Heart left ventricle (tissue), 16 donors: Measurements from ENCODE around the gene ATXN1. TPM values are rescaled to one million over a fixed set of nuclear protein-coding genes. Genes with fewer than 3 reads are reported as not detected.
"Not testable (repeated sequence)": the region's sequence is repeated elsewhere in the genome, so short reads cannot be mapped to it uniquely, and the experiment has no call there.

Experiments used
- ATAC-seq, 4 donors: fragments of 200-7000 bp; cut with Tn5 transposase; one replicate each; pipeline ENCODE4 v1.9.1; 2020 to 2022; ENCODE audit warnings: moderate library complexity in 4 of 4, mild to moderate bottlenecking in 3 of 4, moderate number of reproducible peaks in 1 of 4
- DNase-seq, 5 donors: peaks; one replicate each; pipeline ENCODE4 v3.0.0-alpha.2; 2020
- H3K27ac ChIP-seq, 12 donors: fragments of 200-600 bp; sonication (generic) in 4 of 12; one replicate each; pipeline versions ENCODE4 v1.5.0 to v1.8.0; 2016 to 2022; ENCODE audit warnings: mild to moderate bottlenecking in 2 of 12
- H3K27me3 ChIP-seq, 9 donors: fragments of 200-600 bp; sonication (generic) in 2 of 9; one replicate each; pipeline versions ENCODE4 v1.5.1 to v1.8.0; 2016 to 2022; ENCODE audit warnings: mild to moderate bottlenecking in 3 of 9
- H3K36me3 ChIP-seq, 9 donors: fragments of 200-600 bp; sonication (generic) in 2 of 9; one replicate each; pipeline versions ENCODE4 v1.5.0 to v1.8.0; 2018 to 2022; ENCODE audit warnings: mild to moderate bottlenecking in 2 of 9
- H3K4me1 ChIP-seq, 12 donors: fragments of 200-600 bp; sonication (generic) in 4 of 12; one replicate each; pipeline versions ENCODE4 v1.5.0 to v1.8.0; 2016 to 2022; ENCODE audit warnings: mild to moderate bottlenecking in 3 of 12
- H3K4me3 ChIP-seq, 12 donors: fragments of 200-600 bp; sonication (generic) in 4 of 12; one replicate each; pipeline versions ENCODE4 v1.5.0 to v1.8.0; 2017 to 2022; ENCODE audit warnings: mild to moderate bottlenecking in 9 of 12, moderate library complexity in 4 of 12
- H3K9me3 ChIP-seq, 12 donors: fragments of 200-600 bp; sonication (generic) in 4 of 12; one replicate each; pipeline versions ENCODE4 v1.5.0 to v1.8.0; 2016 to 2022; ENCODE audit warnings: mild to moderate bottlenecking in 1 of 12
- POLR2A ChIP-seq, 2 donors: fragments of 450-650 bp; IDR thresholded peaks; one replicate each; pipeline ENCODE4 v1.6.1; 2017; ENCODE audit warnings: antibody characterized with exemption in 2 of 2, mild to moderate bottlenecking in 2 of 2, moderate library complexity in 2 of 2
- WGBS, 4 donors: extraction: QIAGEN DNeasy Blood & Tissue Kit in 2 of 4; methylation state at CpG; one replicate each; pipeline versions ENCODE4 v1.1.5 to v1.1.7; 2013 to 2018; 5-methylcytosine and 5-hydroxymethylcytosine counted together
- intact Hi-C, 10 donors: fragments of 100-400 bp; cut with DNase I; formaldehyde crosslinking; loops; one replicate each; pipeline versions ENCODE4 v1.11.1 to v1.14.2; 2022
- polyA plus RNA-seq, 2 donors: library from polyadenylated mRNA; stranded (reverse); fragments of 200-250 nt; gene quantifications; one replicate each; pipeline ENCODE4 v1.2.3, GENCODE V29; 2013
- total RNA-seq, 9 donors: library from RNA; depleted of rRNA in 2 of 9; stranded (reverse); fragments of >200 nt in 2 of 9; fragmentation: NEBNext Ultra II Directional in 3 of 9; extraction: Animal tissue kit (Norgen Biotek cat#: 25700) in 3 of 9; gene quantifications; one replicate each; pipeline versions ENCODE4 v1.1.0 to v1.2.4, GENCODE V29; 2016 to 2023
- TF ChIP-seq, protein P1 (sequence below), 12 donors: fragments of 200-600 bp; sonication (generic) in 4 of 12; IDR thresholded peaks; one replicate each; pipeline versions ENCODE4 v1.5.0 to v1.8.0; 2018 to 2022; ENCODE audit warnings: antibody characterized with exemption in 12 of 12, mild to moderate bottlenecking in 5 of 12
- donor health status: ischemic (EF 13 %, LVEDD 7.1; RV severe dilation, severe dysfunction).
- donor health status: healthy with polysubstance abuse.
- donor health status: DM: no; HTN: yes; CAD: no.
- donor health status: DM: no; HTN: no; CAD: no.
- donor health status: ischemic (EF 25% LVEDD 6.9; RV normal size, moderate dysfunction).
- donor health status: ischemic (EF 25% LVEDD 5.7; RV mildly dilated, moderate dysfunction).
- donor health status: healthy.
- donor health status: DM: yes; HTN: yes; CAD: no.
- donor health status: ischemic (EF 35%, LVEDD 5.7; RV mildly dilated, moderate dysfunction).
- donor health status: nonischemic (EF 11% LVEDD 7.7; RV severe dilation, severe dysfunction).
- donor health status: DM: yes; HTN: yes; CAD: no.
- donor health status: PGD.
- donor health status: ischemic (EF 29% LVEDD 5.4; RV normal size, mild dysfunction).
- donor health status: nonischemic (EF 23%, LVEDD 6.1; RV moderate dilation, normal function).

The ATXN1 gene
- total and polyA plus RNA-seq, 11 donors: 8.7 to 51.8 (median 36.0) TPM

GRCh38 chr6:16383607-16384206 is 377.6 kb downstream of the ATXN1 start:
- Histone ChIP-seq H3K36me3 (no peaks in the 10 kb centered on the region), H3K4me3 (no peak overlapping the region), H3K27me3 (no peaks in the 10 kb centered on the region), H3K9me3 (no peaks in the 10 kb centered on the region), H3K27ac (peak overlapping the region in 2 of 12 donors; percentile 23 to 25), H3K4me1 (peaks cover 0 to 26% (median 6%) of the 10 kb centered on the region in 12 donors)
- TF ChIP-seq, protein P1, sequence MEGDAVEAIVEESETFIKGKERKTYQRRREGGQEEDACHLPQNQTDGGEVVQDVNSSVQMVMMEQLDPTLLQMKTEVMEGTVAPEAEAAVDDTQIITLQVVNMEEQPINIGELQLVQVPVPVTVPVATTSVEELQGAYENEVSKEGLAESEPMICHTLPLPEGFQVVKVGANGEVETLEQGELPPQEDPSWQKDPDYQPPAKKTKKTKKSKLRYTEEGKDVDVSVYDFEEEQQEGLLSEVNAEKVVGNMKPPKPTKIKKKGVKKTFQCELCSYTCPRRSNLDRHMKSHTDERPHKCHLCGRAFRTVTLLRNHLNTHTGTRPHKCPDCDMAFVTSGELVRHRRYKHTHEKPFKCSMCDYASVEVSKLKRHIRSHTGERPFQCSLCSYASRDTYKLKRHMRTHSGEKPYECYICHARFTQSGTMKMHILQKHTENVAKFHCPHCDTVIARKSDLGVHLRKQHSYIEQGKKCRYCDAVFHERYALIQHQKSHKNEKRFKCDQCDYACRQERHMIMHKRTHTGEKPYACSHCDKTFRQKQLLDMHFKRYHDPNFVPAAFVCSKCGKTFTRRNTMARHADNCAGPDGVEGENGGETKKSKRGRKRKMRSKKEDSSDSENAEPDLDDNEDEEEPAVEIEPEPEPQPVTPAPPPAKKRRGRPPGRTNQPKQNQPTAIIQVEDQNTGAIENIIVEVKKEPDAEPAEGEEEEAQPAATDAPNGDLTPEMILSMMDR (IDR thresholded peaks at IDR 0.05): no peak
- TF ChIP-seq POLR2A (IDR thresholded peaks at IDR 0.05): no peak
- WGBS, 4 donors: 76 to 83% (median 80%) methylated on average over 5 of the region's 5 CpGs
- intact Hi-C loops: no loop called here
- peak in 2 of 4 donors; percentile 30 to 39 for ATAC-seq
- no peak for DNase-seq

DNA sequence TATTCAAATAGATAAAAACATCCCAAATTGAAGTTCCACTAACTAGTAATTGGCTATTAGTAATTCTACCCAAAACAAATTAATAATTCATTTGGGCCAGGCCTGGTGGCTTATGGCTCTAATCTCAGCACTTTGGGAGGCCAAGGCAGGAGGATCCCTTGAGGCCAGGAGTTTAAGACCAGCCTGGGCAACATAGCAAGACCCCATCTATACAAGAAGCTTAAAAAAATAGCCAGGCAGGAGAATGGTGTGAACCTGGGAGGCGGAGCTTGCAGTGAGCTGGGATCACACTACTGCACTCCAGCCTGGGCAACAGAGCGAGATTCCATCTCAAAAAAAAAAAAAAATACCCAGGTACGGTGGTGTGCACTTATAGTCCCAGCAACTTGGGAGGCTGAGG is 379.3 kb downstream of the ATXN1 start:
- H3K27ac ChIP-seq, ATAC-seq, H3K27me3 ChIP-seq, H3K9me3 ChIP-seq, H3K4me3 ChIP-seq, H3K36me3 ChIP-seq, intact Hi-C loops, DNase-seq: not testable (repeated sequence)
- 96 to 99% (median 97%) methylated on average over 3 of the region's 3 CpGs for WGBS, 4 donors
- peaks cover 0 to 38% (median 6%) of the 10 kb centered on the region in 12 donors for H3K4me1 ChIP-seq

- intact Hi-C loops: no loop called here
- H3K36me3 ChIP-seq: no peaks in the 10 kb centered on the region
- H3K27me3 ChIP-seq: no peaks in the 10 kb centered on the region
- peak in 4 of 5 donors; percentile 27 to 65 (median 46) for DNase-seq
- TF ChIP-seq, protein P1 (IDR thresholded peaks at IDR 0.05): no peak
- TF ChIP-seq POLR2A (IDR thresholded peaks at IDR 0.05): no peak
- peak; percentile 79 to 93 (median 92) for ATAC-seq
- no peaks in the 10 kb centered on the region for H3K9me3 ChIP-seq
- H3K27ac ChIP-seq: peak overlapping the region in 6 of 12 donors; percentile 22 to 73 (median 59)
- peaks cover 0 to 52% (median 14%) of the 10 kb centered on the region in 12 donors for H3K4me1 ChIP-seq
- WGBS, 4 donors: 50 to 64% (median 60%) methylated on average over 5 of the region's 5 CpGs
- H3K4me3 ChIP-seq: no peak overlapping the region
Observed at GRCh38 chr6:16380220-16380809, 380.9 kb downstream of the ATXN1 start.

DNA sequence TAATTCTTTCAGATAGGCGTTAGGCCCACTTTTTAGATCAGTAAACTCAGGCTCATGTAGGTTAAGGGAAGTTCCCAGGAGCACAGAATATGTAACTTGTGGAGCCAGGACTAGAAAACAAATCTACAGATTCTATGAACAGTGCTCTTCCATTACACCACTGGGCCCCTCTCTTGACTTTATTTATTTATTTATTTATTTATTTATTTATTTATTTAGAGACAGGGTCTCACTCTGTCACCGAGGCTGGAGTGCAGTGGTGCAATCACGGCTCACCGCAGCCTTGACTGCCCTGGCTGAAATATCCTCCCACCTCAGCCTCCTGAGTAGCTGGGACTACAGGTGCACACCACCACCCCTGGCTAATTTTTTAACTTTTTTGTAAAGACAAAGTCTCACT is 382.9 kb downstream of the ATXN1 start:
- WGBS, 4 donors: 94 to 99% (median 99%) methylated on average over 4 of the region's 4 CpGs
- H3K4me1 ChIP-seq: peaks cover 0 to 50% (median 19%) of the 10 kb centered on the region in 12 donors
- intact Hi-C loops: not testable (repeated sequence)

GRCh38 chr6:16377470-16377869 is 383.8 kb downstream of the ATXN1 start:
- Histone ChIP-seq H3K4me1 (peaks cover 0 to 48% (median 19%) of the 10 kb centered on the region in 12 donors), H3K9me3 (no peaks in the 10 kb centered on the region), H3K4me3 (no peak overlapping the region), H3K27me3 (no peaks in the 10 kb centered on the region), H3K27ac (peak overlapping the region in 1 of 12 donors; percentile 20), H3K36me3 (no peaks in the 10 kb centered on the region)
- 76 to 88% (median 81%) methylated on average over 9 of the region's 9 CpGs for WGBS, 4 donors
- no peak for TF ChIP-seq POLR2A (IDR thresholded peaks at IDR 0.05)
- TF ChIP-seq, protein P1 (IDR thresholded peaks at IDR 0.05): no peak
- DNase-seq (no peak), ATAC-seq (peak in 2 of 4 donors; percentile 28 to 54)
- intact Hi-C loops: no loop called here

More for the DNA sequence above, 382.9 kb downstream of the ATXN1 start:
- not testable (repeated sequence) for H3K27me3 ChIP-seq, H3K9me3 ChIP-seq, H3K27ac ChIP-seq, H3K4me3 ChIP-seq, H3K36me3 ChIP-seq, DNase-seq, ATAC-seq
